HL-60 (cell line): ENCODE measurements around the gene NOTUM.

ENCODE experiments used
- POLR2AphosphoS5 ChIP-seq: IDR thresholded peaks from 2 replicates; pipeline ENCODE4 v1.6.1; 2012; ENCODE audit warnings: low read depth
- SPI1 ChIP-seq: IDR thresholded peaks from 2 replicates; pipeline ENCODE4 v1.6.1; 2012; ENCODE audit warnings: low read depth, mild to moderate bottlenecking, borderline replicate concordance
- TF ChIP-seq, protein P1 (sequence below): IDR thresholded peaks from one replicate; pipeline ENCODE4 v1.5.1; 2011; ENCODE audit warnings: low read length, control low read depth, inconsistent platforms; ENCODE audit not compliant: insufficient read depth
- TF ChIP-seq, protein P2 (sequence below): IDR thresholded peaks from 2 replicates; pipeline ENCODE4 v1.6.1; 2012; ENCODE audit warnings: low read depth; ENCODE audit not compliant: insufficient replicate concordance

DNA sequence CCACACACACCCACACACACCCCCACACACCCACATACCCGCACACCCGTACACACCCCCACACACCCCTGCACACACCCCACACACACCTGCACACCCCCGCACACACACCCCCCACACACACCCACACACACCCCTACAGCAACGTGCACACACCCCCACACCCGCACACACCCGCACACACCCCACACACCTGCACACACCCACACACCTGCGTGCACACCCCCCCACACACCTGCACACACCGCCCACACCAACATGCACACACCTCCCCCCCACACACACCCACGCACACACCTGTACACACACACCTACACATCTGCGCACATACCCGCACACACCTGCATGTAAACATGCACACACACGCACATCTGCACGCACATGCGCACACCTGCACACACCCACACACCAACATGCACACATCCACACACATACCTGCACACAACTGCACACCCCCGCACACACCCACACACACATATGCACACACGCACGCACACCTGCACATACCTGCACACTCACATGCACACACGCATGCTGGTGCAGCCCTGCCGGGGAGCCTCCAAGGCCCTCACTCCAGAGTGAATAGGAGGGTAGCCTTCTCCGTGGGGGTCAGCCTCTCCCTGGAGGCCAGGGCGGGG lies 23.9 kb upstream of the NOTUM start:
- TF ChIP-seq, protein P1, sequence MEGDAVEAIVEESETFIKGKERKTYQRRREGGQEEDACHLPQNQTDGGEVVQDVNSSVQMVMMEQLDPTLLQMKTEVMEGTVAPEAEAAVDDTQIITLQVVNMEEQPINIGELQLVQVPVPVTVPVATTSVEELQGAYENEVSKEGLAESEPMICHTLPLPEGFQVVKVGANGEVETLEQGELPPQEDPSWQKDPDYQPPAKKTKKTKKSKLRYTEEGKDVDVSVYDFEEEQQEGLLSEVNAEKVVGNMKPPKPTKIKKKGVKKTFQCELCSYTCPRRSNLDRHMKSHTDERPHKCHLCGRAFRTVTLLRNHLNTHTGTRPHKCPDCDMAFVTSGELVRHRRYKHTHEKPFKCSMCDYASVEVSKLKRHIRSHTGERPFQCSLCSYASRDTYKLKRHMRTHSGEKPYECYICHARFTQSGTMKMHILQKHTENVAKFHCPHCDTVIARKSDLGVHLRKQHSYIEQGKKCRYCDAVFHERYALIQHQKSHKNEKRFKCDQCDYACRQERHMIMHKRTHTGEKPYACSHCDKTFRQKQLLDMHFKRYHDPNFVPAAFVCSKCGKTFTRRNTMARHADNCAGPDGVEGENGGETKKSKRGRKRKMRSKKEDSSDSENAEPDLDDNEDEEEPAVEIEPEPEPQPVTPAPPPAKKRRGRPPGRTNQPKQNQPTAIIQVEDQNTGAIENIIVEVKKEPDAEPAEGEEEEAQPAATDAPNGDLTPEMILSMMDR = no peak
- TF ChIP-seq, protein P2, sequence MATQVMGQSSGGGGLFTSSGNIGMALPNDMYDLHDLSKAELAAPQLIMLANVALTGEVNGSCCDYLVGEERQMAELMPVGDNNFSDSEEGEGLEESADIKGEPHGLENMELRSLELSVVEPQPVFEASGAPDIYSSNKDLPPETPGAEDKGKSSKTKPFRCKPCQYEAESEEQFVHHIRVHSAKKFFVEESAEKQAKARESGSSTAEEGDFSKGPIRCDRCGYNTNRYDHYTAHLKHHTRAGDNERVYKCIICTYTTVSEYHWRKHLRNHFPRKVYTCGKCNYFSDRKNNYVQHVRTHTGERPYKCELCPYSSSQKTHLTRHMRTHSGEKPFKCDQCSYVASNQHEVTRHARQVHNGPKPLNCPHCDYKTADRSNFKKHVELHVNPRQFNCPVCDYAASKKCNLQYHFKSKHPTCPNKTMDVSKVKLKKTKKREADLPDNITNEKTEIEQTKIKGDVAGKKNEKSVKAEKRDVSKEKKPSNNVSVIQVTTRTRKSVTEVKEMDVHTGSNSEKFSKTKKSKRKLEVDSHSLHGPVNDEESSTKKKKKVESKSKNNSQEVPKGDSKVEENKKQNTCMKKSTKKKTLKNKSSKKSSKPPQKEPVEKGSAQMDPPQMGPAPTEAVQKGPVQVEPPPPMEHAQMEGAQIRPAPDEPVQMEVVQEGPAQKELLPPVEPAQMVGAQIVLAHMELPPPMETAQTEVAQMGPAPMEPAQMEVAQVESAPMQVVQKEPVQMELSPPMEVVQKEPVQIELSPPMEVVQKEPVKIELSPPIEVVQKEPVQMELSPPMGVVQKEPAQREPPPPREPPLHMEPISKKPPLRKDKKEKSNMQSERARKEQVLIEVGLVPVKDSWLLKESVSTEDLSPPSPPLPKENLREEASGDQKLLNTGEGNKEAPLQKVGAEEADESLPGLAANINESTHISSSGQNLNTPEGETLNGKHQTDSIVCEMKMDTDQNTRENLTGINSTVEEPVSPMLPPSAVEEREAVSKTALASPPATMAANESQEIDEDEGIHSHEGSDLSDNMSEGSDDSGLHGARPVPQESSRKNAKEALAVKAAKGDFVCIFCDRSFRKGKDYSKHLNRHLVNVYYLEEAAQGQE = no peak
- TF ChIP-seq POLR2AphosphoS5 (no peak), SPI1 (no peak)
